PFSK-1 (cell line): ENCODE measurements around the gene TRAPPC6A.

Experiments
- FOXP2 ChIP-seq: optimal IDR thresholded peaks from 2 replicates; pipeline ENCODE3; 2011; ENCODE audit warnings: borderline replicate concordance, control low read depth, inconsistent platforms; ENCODE audit not compliant: insufficient read depth; ENCODE audit errors: extremely low read length, extremely low read depth
- POLR2AphosphoS5 ChIP-seq: IDR thresholded peaks from 2 replicates; pipeline ENCODE4 v1.6.1; 2012; ENCODE audit warnings: low read depth, mild to moderate bottlenecking, control low read depth, low read length, moderate library complexity
- REST ChIP-seq, 2 experiments: IDR thresholded peaks; 2 replicates each; pipeline versions ENCODE4 v1.6.1 to v1.8.0; 2011 to 2012; ENCODE audit warnings: low read depth in 2 of 2, low read length in 2 of 2, control low read depth in 1 of 2, inconsistent platforms in 1 of 2, mild to moderate bottlenecking in 1 of 2, moderate library complexity in 1 of 2; ENCODE audit not compliant: insufficient read depth in 1 of 2
- SIN3A ChIP-seq: IDR thresholded peaks from 2 replicates; pipeline ENCODE4 v1.6.1; 2012; ENCODE audit warnings: mild to moderate bottlenecking, low read length, moderate library complexity, borderline replicate concordance; ENCODE audit not compliant: insufficient read depth
- TAF1 ChIP-seq: IDR thresholded peaks from 2 replicates; pipeline ENCODE4 v1.6.1; 2012; ENCODE audit warnings: low read length, control low read depth, borderline replicate concordance; ENCODE audit not compliant: insufficient read depth

Gene TRAPPC6A

DNA sequence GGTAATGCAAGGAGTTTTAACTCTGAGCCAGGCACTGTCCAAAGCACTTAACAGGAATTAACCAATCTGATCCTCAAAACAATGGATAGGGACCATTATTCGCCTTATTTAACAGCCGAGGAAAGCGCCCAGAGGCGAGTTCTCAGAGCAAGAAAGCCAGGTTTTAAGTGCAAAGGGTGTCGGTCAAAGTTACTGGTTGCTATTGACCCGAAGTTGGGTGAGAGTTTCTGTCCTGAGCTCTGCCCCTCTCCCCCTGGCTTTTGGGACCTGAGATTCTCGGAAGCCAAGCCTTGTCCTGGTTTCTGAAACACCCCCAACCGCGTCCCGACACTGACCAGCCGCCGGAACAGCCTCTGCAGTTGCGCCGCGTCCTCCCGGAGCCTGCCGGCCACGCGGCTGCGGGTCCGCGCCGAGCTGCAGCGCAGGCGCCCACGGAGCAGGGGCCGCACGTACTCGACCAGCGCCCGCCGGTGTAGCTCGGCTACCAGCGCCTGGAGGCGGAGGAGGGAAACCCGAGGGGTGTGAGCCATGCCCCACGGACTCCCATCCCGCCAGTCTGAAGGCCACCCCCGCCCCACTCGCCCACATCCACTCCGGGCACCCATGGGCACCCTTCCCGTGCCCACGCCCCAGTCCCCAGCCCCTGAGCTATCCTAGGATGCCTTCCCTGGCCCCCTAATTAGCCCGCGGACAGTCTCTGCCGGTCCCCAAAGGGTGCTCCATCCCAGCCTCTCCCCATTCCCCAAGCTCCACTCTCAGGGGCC is 39.3 kb upstream of the TRAPPC6A start:
- TF ChIP-seq FOXP2 (no peak), TAF1 (no peak), POLR2AphosphoS5 (no peak), REST (IDR thresholded peaks at IDR 0.05; ENCODE audit: insufficient read depth in 1 of 2, low read depth in 2 of 2, low read length in 2 of 2) (no peak), SIN3A (no peak)

DNA sequence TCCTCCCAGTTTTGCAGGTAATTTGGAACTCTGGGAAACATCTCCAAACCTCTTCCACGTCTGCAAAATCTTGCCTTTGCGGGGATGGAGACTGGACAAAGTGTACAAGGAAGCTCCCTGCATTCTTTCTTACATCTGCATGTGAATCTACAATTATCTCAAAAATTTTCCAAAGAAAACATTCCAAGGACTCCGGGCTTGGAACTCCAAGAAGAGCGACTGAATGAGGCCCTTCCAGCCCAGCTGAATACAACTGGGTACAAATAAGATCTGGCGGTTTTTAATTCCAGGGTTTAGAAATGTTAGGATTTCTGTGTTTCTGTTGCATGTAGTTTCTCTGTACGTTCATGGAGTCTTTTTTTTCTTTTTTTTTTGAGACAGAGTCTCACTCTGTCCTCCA is 38.6 kb upstream of the TRAPPC6A start:
- no peak for TF ChIP-seq FOXP2
- TF ChIP-seq SIN3A = no peak
- no peak for TF ChIP-seq REST (IDR thresholded peaks at IDR 0.05; ENCODE audit: insufficient read depth in 1 of 2, low read depth in 2 of 2, low read length in 2 of 2)
- TF ChIP-seq TAF1 = no peak
- TF ChIP-seq POLR2AphosphoS5 = no peak

GRCh38 chr19:45215391-45216191 is 37.6 kb upstream of the TRAPPC6A start:
- TF ChIP-seq TAF1 (no peak), POLR2AphosphoS5 (no peak), FOXP2 (no peak), REST (IDR thresholded peaks at IDR 0.05; ENCODE audit: insufficient read depth in 1 of 2, low read depth in 2 of 2, low read length in 2 of 2) (no peak), SIN3A (no peak)

DNA sequence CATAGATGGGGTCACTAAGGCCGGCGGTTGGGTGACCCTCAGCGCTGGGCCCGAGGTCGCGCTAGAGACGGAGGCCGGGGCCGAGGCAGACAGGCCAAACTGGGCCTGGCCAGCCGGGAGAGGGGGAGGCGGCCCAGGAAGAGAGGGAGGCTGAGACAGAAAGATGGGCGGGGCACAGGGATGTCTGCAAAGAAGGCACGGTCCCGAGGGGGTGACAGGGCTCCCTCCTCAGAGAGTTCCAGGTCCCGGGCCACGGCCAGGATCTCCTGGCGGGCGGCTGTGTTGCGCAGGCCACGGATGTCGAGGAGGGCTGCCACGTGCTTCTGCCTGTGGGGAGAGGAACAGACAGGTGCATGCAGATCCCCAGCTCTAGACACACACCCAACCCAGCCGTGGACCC is 35.0 kb upstream of the TRAPPC6A start:
- no peak for TF ChIP-seq POLR2AphosphoS5
- TF ChIP-seq REST (IDR thresholded peaks at IDR 0.05; ENCODE audit: insufficient read depth in 1 of 2, low read depth in 2 of 2, low read length in 2 of 2) = no peak
- no peak for TF ChIP-seq TAF1
- TF ChIP-seq SIN3A = no peak
- TF ChIP-seq FOXP2 = no peak
